ENCODE measurements around the gene PARVA. TPM values are rescaled to one million over a fixed set of nuclear protein-coding genes. Genes with fewer than 3 reads are reported as not detected.

The PARVA gene
- total RNA-seq, 1 experiment from 2014 or later, result 18.1 TPM

GRCh38 chr11:12420706-12421105 is 43.3 kb downstream of the PARVA start:
- H2BK12ac ChIP-seq (ENCODE audit: insufficient read length, low read depth, low read length), result no peak overlapping the region
- Mint-ChIP-seq H3K27ac (no peak overlapping the region), H3K4me1 (peaks cover 0 to 8% of the 10 kb centered on the region in 2 experiments; a peak in 2 of 4 replicates), H3K27me3 (ENCODE audit: low read depth) (no peaks in the 10 kb centered on the region), H3K4me3 (no peak overlapping the region), H3K9me3 (no peaks in the 10 kb centered on the region), H3K36me3 (ENCODE audit: insufficient read depth in 1 of 3, low read depth in 3 of 3) (no peaks in the 10 kb centered on the region; a peak in 1 of 7 replicates)
- H3T11ph ChIP-seq (ENCODE audit: low read length), result no peak overlapping the region
- no peak overlapping the region for H3K27ac ChIP-seq (ENCODE audit: insufficient read length, low read depth, low read length)
- no peak overlapping the region for H3K4me2 ChIP-seq (ENCODE audit: insufficient read depth, insufficient read length, low read length)
- H4K8ac ChIP-seq (replicated peaks; ENCODE audit: insufficient read length, low read depth, low read length), result no peak overlapping the region
- no peak overlapping the region for H2BK20ac ChIP-seq (ENCODE audit: low read depth, low read length, poor library complexity, severe bottlenecking)
- no peaks in the 10 kb centered on the region for H3K9me3 ChIP-seq (ENCODE audit: control insufficient read depth, low read depth, low read length)
- peaks cover 2% of the 10 kb centered on the region; the same call in 1 of the 2 replicates for H3K4me1 ChIP-seq (ENCODE audit: insufficient read depth, low read length)
- DNase-seq, result no peak
- no peak overlapping the region for H3K23ac ChIP-seq (ENCODE audit: insufficient read length, low read depth, low read length)
- H4K5ac ChIP-seq (ENCODE audit: insufficient read length, low read depth, low read length), result no peak overlapping the region
- no peak overlapping the region for H3K18ac ChIP-seq (ENCODE audit: insufficient read length, low read depth, low read length)
- H2BK15ac ChIP-seq (ENCODE audit: low read depth, low read length), result no peak overlapping the region
- H4K20me1 ChIP-seq (ENCODE audit: control insufficient read depth, insufficient read depth, insufficient read length), result no peaks in the 10 kb centered on the region
- H4K91ac ChIP-seq (ENCODE audit: insufficient read length, low read depth, low read length), result no peak overlapping the region
- H3K4ac ChIP-seq (ENCODE audit: low read depth, low read length), result no peak overlapping the region
- H3K14ac ChIP-seq (ENCODE audit: insufficient read depth, low read length), result no peak overlapping the region
- H3K9ac ChIP-seq (ENCODE audit: extremely low read depth, insufficient read length, low read length), result no peak overlapping the region
- no peak overlapping the region for H2BK120ac ChIP-seq (ENCODE audit: low read depth, low read length, poor library complexity, severe bottlenecking)
- no peaks in the 10 kb centered on the region for H3K79me1 ChIP-seq (ENCODE audit: insufficient read depth, low read depth, low read length, poor library complexity, severe bottlenecking)
- no peak overlapping the region for H2AFZ ChIP-seq (ENCODE audit: low read length)
- no peak overlapping the region for H2BK5ac ChIP-seq (ENCODE audit: insufficient read length, low read length)
- H3K23me2 ChIP-seq (ENCODE audit: insufficient read length, low read depth, low read length, poor library complexity, severe bottlenecking), result no peaks in the 10 kb centered on the region
- TF ChIP-seq CTCF (conservative IDR thresholded peaks at IDR 0.05), result no peak
- WGBS (ENCODE audit: extremely low coverage, insufficient read length, low lambda C conversion rate), result no CpG with 5 or more reads among the region's 6 CpGs
- no peak overlapping the region for H3K56ac ChIP-seq (ENCODE audit: insufficient read length, low read depth, low read length)
- no peak overlapping the region for H2AK5ac ChIP-seq (ENCODE audit: insufficient read length, low read length)
- H3K79me2 ChIP-seq (ENCODE audit: insufficient read depth, low read length), result no peaks in the 10 kb centered on the region
- H3K27me3 ChIP-seq (ENCODE audit: insufficient read depth, low read length), result no peaks in the 10 kb centered on the region
